LNCAP (cell line): Measurements from ENCODE around the gene HSPH1.

Experiments used
- TF ChIP-seq, protein P1 (sequence below): fragments of 450-650 bp; IDR thresholded peaks from 2 replicates; pipeline ENCODE4 v1.5.1; 2017; ENCODE audit warnings: mild to moderate bottlenecking

HSPH1 gene

DNA sequence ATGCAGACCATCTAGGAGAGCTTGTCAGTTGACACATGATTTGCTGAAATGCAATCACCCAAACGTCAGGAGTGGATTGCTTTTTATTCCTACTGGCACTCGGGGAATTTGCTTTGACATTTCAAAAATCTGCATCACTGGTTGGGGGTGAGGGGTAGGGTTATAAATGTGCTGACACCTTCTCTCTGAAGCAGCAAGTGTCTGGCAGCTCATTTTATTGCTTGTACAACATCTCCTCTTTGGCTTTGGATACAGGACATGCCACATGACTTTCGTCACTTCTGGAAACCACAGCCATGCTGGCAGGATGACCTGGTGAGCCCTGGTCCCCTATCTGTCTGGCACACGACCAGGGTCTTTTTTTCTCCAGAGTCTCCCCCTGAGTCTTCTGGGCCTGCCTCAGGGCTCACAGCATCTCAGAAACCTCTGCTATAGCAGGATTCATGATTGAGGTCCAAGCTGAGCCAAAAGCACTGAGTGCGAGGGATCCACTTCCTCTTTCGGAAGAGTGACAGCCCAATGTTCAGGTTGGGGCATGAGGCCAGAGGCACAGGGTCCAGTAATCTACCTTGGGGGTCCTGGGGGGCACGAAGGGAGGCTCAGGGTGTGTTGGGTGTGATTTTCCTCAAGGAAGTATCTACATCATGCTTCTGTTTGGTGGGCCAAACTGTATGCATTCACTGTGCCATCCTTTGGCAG lies 60.1 kb downstream of the HSPH1 start:
- TF ChIP-seq, protein P1, sequence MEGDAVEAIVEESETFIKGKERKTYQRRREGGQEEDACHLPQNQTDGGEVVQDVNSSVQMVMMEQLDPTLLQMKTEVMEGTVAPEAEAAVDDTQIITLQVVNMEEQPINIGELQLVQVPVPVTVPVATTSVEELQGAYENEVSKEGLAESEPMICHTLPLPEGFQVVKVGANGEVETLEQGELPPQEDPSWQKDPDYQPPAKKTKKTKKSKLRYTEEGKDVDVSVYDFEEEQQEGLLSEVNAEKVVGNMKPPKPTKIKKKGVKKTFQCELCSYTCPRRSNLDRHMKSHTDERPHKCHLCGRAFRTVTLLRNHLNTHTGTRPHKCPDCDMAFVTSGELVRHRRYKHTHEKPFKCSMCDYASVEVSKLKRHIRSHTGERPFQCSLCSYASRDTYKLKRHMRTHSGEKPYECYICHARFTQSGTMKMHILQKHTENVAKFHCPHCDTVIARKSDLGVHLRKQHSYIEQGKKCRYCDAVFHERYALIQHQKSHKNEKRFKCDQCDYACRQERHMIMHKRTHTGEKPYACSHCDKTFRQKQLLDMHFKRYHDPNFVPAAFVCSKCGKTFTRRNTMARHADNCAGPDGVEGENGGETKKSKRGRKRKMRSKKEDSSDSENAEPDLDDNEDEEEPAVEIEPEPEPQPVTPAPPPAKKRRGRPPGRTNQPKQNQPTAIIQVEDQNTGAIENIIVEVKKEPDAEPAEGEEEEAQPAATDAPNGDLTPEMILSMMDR: no peak

DNA sequence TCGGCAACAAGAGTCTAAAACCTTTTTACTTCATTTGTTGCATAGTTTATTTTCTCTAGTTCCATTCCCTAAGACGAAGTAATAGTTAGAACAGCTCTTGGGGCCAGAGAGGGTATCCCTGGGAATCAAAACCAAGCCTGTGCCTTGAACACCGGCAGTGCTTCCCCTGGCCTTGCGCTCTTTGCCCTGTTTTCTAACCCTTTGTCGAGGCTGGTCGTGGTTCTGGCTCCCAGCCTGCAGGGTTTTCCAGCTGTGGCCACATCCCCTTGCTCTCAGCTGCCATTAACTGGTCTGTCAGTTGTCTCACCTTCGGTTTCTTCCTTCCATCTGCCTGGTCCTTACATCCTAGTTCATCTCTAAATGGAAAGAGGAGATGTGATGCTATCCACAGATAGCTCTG lies 61.0 kb downstream of the HSPH1 start:
- TF ChIP-seq, protein P1: no peak

DNA sequence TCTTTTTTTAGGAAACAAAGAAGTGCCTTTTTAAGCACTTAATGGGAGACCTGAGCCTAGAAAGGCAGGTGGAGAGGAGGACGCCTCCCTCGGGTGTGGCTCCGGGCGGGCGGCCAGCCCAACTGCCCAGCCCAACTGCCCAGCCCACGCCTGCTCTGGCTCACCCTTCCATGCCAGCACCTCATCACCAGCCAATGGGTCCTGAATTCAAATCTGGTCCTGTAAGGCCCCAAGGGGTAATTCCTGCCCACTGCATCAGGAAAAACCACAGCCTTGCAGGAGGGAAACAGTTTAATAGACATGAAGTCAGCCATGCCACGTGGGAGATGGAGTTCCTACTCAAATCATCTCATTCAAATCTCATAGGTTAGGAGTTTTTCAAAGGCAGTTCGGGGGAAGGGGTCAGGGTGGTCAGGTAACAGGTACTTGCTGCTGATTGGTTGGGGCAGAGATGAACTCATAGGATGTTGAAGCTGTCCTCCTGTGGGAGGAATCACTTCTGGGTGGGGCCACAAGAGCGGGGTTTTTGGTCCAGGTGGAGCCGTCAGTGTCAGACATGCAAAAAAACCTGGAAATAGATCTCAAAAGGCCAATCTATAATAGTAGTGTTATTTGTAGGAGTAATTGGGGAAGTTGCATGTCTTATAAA lies 64.9 kb downstream of the HSPH1 start:
- TF ChIP-seq, protein P1: no peak

DNA sequence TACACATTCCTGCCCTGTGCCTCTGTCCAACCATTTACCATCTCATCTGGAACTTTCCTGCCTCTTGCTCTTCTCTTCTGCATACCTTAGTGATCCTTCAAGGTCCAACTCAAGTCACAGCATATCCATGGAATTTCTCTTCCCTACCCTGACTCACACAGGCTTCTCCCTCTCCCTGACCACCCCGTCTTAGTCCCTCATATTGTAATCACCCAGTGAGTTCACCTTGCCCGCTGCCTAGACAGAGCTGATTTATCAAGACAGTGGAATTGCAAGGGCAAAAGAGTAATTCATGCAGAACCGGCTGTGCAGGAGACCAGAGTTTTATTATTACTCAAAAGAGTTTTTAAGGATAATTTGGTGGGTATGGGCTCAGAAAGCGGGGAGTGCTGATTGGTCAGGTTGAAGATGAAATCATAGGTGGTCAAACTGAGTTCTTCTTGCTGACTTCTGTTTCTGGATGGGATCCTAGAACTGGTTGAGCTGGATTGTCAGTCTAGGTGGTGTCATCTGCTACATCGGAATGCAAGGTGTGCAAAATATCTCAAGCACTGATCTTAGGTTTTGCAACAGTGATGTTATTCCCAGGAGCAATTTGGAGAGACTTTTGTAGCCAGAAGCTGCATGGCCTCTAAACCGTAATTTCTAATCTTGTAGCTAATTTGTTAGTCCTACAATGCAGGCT lies 67.2 kb downstream of the HSPH1 start:
- TF ChIP-seq, protein P1: no peak

DNA sequence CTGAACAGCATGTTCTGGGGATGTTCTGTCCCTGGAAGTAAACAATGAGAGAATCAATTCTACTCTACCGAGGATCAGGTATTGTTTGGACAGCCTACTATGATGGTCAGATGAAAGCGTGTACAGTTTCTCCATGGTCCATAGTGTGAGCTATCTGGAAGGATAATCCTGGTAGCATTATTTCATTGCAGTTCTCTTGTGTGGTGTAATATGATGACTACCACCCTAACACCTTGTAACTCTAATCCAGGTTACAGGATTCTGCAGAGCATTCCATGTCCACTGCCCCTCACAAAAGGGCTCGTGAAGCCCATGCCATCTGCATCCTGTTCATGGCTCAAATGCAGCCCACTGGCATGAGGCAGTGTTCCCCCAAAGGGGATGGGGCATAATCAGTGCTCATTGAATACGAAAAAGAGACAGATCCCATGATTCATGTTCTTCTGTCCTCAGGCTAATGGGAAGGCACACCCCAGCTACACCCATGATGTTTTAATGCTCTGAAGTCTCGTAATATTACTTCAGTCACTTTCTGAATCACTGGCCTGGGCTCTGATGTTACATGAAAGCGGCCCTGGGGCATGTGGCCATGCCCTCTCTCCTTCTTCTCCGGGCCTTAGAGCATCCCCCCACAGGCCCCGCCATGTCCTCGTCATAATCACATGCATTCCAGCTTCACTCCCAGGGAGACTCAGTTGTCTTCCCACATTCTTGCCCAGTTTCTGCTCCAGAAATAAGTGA lies 68.4 kb downstream of the HSPH1 start:
- TF ChIP-seq, protein P1: no peak

DNA sequence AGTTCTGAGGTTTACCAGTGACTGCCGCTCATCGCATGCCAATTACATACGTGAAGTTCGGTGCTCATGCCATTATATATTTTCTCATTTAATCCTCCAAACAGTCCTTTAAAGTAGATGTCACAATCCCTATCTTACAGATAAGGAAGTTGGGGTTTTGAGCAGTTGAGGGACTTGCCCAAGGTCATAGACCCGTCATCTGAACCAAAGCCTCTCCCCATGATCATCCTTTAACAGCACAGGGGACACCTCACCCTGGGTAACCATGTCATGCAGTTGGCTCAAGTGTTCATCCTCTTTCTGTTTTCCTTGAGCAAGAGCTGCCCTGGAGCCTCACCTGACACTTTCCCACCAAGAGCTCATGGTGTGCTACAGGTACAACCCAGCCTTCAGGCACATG lies 69.1 kb downstream of the HSPH1 start:
- TF ChIP-seq, protein P1: no peak

DNA sequence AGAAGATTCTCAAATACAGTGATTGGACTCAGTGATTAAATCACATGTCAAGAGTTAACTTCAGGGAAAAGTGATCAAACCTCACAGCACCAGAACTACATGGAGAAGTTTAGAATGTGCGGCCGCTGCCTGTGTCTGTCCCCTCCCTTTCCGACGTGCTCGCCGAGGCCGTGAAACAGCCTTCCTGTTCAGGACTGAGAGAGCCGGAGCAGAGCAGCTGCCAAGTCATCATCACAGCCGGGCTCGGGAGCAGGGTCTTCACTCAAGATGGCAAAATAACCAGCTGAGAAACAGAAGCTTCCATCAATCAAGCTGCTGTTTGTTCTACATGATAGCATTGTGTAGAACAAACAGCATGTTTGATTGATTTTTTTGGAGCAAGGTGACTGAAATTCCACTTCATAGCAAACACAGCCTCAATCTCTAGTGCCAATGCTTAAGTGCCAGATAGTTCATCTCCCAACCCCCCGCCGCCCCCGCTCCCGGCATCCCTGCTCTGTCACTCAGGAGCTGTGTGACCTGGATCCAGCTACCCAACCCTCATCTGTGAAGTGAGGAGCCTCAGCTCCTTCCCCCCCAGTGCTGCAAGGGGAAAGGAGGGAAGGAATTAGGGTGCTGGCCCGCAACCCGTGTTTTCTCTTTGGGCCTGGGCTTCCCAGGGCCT lies 70.6 kb downstream of the HSPH1 start:
- TF ChIP-seq, protein P1: no peak
